ENCODE results near the gene ADAP1.
"Not testable (repeated sequence)": the region's sequence is repeated elsewhere in the genome, so short reads cannot be mapped to it uniquely, and the experiment has no call there.

Gene ADAP1

GRCh38 chr7:974820-975681, 20.6 kb upstream of the ADAP1 start, which contains the start of gene COX19:
TSS of gene COX19 (minus strand) at chr7:975549. CDS start at chr7:975509, 40 bp downstream.
- no peak for DNase-seq

- DNase-seq, result no peak
These were observed 19.7 kb upstream of the ADAP1 start for GRCh38 chr7:974172-974571.

GRCh38 chr7:973312-973711, 18.8 kb upstream of the ADAP1 start:
- no peak for DNase-seq

- no peak for DNase-seq
These were observed 18.3 kb upstream of the ADAP1 start for GRCh38 chr7:972676-973309.

GRCh38 chr7:972110-972509, 17.6 kb upstream of the ADAP1 start:
- no peak for DNase-seq

- no peak for DNase-seq
These were observed 16.3 kb upstream of the ADAP1 start for GRCh38 chr7:970744-971143.

- no peak for DNase-seq
These were observed 14.9 kb upstream of the ADAP1 start for GRCh38 chr7:969403-969802.

GRCh38 chr7:968205-969105, 14.0 kb upstream of the ADAP1 start:
- DNase-seq, result no peak

- no peak for DNase-seq
These were observed 13.0 kb upstream of the ADAP1 start for GRCh38 chr7:967361-968082.

- DNase-seq, result no peak
These were observed 12.0 kb upstream of the ADAP1 start for GRCh38 chr7:966291-967069.

GRCh38 chr7:964401-965231, 10.1 kb upstream of the ADAP1 start:
- no peak for DNase-seq

GRCh38 chr7:963236-964078, 9.0 kb upstream of the ADAP1 start:
- no peak for DNase-seq

- DNase-seq, result no peak
These were observed 8.1 kb upstream of the ADAP1 start for GRCh38 chr7:962401-963081.

GRCh38 chr7:961546-962400, 7.3 kb upstream of the ADAP1 start:
- DNase-seq, result no peak

GRCh38 chr7:960972-961371, 6.5 kb upstream of the ADAP1 start:
- DNase-seq, result not testable (repeated sequence)

- DNase-seq, result no peak
These were observed 5.9 kb upstream of the ADAP1 start for GRCh38 chr7:960269-960871.

GRCh38 chr7:959740-960139, 5.3 kb upstream of the ADAP1 start:
- DNase-seq, result not testable (repeated sequence)

GRCh38 chr7:959271-959670, 4.8 kb upstream of the ADAP1 start:
- DNase-seq, result no peak
